DND-41 (cell line): ENCODE measurements around the gene NPPB.

Experiments
- CTCF ChIP-seq: IDR thresholded peaks from 2 replicates; pipeline ENCODE4 v1.5.1; 2012; ENCODE audit warnings: borderline replicate concordance, low read length, moderate library complexity, mild to moderate bottlenecking; ENCODE audit not compliant: poor library complexity, severe bottlenecking; ENCODE audit errors: extremely low read depth
- EZH2 ChIP-seq: IDR thresholded peaks from 3 replicates; pipeline ENCODE4 v1.6.1; 2012; ENCODE audit warnings: borderline replicate concordance, low read depth, mild to moderate bottlenecking, moderate library complexity, low read length, inconsistent platforms; ENCODE audit not compliant: severe bottlenecking

DNA sequence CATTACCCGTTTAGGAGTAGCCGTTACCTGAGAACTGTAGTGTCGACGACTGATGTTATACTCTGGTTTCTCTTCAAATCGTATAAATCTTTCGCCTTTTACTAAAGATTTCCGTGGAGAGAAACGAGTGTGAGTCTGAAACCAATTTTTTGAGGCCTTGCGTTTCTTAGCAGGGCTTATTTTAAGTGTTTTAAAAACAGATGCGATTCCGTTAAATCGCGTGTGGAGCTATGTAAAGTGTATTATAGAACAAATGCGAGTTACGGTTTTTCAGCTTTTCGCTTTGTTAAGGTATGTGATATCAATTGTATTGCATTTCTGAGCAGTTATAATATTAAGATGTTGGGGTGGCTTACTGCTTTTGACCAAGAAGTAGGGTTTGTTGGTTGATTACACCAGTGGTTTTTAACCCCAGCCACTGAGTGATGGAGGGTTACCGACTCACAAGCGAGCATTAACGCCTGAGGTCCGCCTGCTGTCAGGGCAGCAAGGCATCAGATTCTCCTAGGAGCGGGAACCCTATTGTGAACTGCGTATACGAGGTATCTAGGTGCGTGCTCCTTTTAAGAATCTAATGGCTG is 49.4 kb upstream of the NPPB start:
- TF ChIP-seq CTCF (no peak), EZH2 (no peak)
